DMS 273 (cell line): ENCODE data around the gene BACH2.
"Not testable (repeated sequence)": the region's sequence is repeated elsewhere in the genome, so short reads cannot be mapped to it uniquely, and the experiment has no call there.

Experiments used
- DNase-seq: peaks from one replicate; lab custom pipeline; 2025; ENCODE audit not compliant: unreplicated experiment; lab: John Stamatoyannopoulos, UW

BACH2 gene

DNA sequence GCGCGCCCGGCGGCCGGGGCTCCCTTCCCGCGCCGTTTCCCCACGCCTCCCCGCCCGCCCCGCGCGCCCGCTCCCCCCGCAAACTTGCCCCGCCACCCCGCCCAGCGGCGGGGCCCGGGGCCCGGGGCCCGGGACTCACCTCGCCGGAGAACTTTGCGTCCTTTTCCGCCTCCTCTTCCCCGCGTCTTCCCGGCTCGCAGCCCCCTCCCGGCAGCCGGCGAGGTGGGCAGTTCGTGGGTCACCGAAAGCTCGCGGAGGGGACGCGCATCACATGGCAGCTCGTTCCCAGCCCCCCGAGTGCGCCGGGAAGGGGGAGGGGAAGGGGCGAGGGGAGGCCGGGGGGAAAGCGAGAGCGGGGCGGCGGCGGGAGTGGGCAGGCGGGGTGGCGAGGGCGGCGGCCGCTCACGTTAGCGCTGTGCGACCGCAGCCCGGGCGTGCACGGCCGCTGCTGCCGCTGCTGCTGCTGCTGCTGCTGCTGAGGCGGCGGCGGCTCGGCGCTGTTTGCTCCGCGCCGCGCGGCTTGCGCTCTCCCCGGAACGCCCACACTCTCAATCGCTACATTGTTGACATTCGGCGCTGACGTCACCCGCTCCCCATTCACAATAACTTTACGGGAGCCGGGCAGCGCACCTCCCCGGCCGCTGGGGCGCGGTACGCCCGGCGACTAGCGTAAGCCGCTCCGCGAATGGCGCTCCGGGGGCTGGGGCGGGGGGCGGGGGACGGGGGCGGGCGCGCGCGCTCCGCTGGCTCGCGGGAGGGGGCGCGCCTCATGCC, at the start of gene BACH2:
Gene BACH2, minus strand, starts transcription at position 503 of the 774 bp plus-strand sequence. CDS start 287,999 bp downstream, outside the sequence.
- peak; percentile 97 for DNase-seq

DNA sequence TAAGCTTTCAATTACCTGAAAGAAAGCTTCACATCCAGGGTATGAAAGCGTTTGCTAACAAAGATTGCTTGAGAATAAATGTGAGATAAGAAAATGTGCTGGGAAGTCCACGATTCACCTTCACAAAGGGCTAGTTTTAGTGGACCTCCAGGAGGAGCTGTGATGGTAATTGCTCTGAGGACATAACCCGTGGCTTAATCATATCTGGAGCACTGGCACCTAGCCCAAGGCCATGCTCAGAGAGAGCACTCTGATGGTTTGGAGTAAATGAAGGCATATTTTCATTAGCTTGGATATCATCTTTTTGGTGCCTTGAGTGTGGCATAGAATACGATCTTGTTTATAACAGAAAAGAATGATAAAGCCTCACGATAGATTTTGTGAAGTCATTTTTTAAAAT, 46.9 kb upstream of the BACH2 start:
- DNase-seq, result peak; percentile 4

DNA sequence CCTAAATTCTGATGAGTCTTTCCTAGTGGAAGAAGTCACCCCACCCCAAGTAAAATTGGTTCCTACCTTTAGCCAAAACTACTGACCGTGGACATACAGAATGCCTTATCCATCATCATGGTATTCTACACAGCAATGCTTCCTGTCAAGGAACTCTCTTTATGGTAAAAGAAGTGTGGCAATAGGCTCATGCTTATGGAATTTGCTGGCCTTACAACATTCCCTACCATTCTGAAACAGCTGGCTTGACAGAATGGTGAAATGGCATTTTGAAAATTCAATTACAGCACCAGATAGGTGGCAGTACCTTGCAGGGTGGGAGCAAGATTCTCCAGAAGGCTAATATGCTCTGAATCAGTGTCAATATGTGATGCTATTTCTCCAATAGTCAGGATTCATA, 41.8 kb upstream of the BACH2 start:
- no peak for DNase-seq

DNA sequence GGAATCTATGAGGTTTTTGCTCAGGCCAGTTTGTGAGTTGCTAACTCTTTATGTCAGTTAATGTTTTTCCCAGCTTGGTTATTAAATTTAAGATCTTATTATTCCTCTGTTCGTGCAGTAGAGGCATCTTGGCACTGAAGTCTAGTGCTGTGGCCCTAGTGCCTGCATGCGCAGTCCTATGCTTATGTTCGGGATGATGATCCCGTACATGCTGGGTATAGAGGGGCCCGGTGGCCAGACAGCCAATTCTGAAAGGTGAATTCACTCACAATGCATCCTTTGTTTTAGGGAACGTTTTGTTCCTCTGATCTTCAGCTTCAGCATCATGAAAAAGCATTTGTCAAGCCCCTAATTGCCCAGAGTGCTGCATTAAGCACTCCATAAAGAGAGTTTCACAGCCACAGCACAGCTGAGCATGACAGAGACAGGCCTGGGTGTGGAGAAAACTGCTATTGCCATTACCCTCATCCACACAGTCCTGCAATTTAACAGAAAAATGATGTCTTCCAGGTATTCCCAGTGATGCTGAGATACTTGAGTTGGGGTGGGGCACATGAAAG, 39.8 kb upstream of the BACH2 start:
- DNase-seq, result no peak

DNA sequence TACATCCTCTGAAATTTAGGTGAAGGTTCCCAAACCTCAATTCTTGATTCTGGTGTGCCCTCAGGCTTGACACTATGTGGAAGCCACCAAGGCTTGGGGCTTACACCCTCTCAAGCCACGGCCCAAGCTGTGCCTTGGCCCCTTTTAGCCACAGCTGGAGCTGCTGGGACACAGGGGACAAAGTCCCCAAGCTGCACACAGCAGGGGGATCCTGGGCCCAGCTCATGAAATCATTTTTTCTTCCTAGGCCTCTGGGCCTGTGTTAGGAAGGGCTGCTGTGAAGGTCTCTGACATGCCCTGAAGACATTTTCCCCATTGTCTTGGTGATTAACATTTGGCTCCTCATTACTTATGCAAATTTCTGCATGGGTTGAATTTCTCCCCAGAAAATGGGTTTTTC, 37.3 kb upstream of the BACH2 start:
- DNase-seq, result no peak

DNA sequence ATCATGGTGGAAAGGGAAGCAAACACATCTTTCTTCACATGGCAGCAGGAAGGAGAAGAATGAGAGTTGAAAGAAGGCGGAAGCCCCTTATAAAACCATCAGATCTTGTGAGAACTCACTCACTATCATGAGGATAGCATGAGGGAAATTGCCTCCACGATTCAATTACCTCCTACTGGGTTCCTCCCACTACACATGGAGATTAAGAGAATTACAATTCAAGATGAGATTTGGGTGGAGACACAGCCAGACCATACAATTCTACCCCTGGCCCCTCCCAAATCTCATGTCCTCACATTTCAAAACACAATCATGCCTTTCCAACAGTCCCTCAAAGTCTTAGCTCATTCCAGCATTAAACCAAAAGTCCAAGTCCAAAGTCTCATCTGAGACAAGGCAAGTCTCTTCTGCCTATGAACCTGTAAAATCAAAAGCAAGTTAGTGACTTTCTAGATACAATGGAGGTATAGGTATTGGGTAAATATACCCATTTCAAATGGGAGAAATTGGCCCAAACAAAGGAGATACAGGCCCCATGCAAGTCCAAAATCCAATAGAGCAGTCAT, 36.4 kb upstream of the BACH2 start:
- DNase-seq, result not testable (repeated sequence)

DNA sequence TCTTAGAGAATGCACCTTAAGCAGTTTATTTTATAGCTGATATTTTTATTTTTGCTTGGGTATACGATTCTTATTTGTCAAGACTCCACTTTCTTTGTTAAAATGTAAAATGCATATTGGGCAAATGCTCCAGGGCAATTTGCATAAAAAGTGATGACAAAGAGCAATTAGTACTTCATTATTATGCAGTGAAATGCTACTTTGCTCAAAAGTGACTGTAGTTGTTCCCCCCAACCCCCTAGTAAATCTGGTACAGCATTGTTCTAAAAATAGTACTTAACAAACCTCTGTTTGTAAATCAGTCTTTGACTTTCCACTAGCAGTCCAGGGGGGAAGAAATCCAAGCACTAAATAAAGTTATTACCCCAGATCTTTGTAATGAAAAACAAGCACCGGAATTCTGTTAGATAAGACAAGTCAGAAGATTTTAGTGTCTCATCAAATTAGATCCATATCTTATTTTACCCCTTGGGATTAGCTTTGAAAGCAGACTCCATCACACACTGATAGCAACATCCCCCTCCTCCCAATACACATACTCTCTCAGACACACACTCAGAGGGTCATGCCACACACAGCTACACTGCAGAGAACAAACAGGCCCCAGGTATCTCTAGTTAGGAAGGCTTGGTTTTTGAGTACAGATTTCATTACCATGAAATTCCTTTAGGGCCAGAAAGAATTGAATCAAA, 32.9 kb upstream of the BACH2 start:
- DNase-seq, result no peak

DNA sequence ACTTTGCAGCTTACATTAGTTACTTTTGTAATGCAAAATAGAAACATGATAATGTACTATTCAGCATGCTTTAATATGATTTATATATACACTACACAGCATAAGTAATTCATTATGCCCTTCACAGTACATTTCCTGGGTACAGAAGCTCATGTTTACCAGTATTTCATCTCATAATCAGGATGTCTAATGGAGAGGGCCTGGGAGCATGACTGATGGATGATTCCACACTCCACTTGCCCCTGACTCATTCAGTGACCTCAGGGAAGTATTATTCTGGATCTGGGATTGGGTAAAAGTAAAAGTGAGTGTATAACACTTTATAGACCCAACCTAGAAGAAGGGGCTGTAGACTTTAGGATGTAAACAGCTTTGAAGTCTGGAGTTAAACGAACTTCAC, 31.4 kb upstream of the BACH2 start:
- no peak for DNase-seq

DNA sequence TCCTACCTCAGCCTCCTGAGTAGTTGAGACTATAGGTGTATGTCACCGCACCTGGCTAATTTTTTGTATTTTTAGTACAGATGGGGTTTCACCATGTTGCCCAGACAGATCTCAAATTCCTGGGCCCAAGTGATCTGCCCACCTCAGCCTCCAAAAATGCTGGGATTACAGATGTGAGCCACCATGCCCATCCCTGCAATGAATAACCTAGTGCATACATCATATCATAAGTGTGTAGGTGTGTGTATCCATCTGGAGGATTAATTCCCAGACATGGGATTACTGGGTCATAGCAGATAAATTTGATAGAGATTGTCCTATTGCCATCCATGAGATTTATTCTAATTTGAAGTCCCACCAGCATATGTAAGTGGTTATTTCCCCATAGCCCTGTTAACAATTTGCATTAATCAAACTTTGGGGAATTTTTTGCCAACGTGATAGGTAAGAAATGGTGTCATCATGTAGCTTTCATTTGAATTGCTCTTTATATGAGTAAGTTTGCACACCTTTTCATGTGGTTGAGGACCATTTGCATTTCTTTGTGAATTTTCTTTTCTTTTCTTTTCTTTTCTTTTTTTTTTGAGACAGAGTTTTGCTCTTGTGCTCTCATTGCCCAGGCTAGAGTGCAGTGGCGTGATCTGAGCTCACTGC, 29.9 kb upstream of the BACH2 start:
- no peak for DNase-seq

DNA sequence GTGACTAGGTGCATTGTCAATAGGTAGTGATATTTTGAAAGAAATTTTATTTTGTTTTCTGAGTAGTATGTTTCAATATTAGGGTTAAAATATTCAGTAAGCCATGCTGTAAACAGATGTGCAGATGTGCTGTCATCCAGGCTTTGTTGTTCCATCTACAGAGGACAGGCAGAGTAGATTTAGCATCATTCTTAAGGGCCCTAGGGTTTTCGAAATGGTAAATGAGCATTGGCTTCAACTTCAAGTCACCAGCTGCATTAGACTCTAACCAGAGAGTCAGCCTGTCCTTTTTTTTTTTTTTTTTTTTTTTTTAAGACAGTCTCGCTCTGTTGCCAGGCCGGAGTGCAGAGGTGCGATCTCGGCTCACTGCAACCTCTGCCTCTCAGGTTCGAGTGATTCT, 27.1 kb upstream of the BACH2 start:
- no peak for DNase-seq

DNA sequence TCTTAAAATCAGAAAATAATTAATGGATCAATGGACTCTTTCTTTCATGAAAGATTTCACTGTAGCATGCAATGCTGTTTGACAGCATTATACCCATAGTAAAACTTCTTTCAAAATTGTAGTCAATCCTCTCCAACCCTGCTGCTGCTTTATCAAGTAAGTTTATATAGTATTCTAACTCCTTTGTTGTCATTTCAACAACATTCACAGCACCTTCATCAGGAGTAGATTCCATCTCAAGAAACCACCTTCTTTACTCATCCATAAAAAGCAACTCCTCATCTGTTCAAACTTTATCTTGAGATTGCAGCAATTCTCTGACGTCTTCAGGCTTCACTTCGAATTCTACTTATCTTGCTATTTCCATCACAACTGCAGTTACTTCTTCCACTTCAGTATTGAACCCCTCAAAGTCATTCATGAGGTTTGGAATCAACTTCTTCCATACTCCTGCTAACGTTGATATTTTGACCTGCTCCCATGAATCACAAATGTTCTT, 26.4 kb upstream of the BACH2 start:
- no peak for DNase-seq

DNA sequence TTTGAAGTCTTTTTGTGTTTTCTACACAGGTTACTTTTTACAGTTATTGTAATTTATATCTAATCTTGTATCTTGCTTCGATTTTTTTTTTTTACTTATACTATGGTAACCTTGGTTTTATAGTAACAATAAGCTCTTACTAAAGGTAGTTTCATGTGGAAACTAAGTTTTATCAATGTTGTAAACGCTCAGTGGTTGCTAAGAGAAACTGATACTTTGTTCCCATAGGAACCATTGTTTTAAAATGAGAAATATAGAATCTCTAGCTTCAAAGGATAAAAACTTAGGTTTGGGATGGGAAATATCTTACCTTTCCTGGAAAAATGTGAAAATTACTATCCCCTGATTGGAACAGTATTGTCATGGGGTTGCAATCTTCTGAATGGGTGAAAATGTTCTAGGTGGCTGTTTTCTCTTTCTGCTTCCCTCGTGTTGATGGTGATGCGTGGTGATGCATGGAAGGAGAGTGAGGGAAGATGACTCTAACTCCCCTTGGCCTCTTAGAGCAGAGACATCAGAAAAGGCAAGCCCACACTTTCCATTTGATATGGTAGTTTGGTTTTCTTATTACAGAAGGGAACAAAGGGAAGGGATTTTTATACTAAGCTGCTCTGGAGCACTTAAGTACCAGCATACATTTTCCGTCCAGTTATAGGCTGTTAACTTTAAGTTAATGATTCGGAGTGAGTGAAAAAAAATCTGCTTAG, 23.5 kb upstream of the BACH2 start:
- DNase-seq, result no peak

DNA sequence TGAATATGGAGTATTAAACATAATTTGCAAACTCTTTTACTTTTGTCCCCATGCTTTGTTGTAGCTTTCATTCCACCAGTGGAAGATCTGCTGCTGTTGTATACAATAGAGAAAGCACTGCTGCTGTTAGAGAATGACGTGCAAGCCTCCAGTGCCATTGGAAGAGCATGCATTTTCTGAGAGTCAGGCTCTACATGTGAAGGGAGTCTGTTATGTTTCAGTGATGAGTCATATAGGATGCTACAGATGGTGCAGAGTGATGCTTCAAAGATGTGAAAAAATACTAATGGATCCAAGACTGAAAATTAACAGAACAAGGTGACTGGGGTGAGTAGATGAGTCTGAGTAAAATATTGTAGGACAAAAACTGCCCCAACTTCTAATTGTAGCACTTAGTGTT, 22.4 kb upstream of the BACH2 start:
- peak; percentile 14 for DNase-seq

DNA sequence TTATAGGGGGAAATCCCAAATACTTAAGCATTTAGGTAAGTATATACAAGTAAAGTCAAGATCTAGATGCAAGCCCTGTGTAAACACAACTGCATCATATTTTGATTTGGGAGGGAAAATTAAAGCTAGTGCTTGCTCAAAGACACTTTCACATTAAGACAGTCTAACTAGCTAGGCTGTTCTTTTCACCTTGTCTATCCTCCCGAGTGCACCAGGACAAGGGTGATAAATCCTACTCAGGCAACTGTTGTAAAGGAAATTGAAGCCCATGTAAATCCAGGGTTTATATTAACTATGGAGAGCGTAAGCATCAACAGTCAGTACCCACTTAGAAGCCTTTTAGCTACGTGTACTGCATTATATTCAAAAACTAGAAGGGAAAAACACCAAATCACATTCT, 19.3 kb upstream of the BACH2 start:
- no peak for DNase-seq

DNA sequence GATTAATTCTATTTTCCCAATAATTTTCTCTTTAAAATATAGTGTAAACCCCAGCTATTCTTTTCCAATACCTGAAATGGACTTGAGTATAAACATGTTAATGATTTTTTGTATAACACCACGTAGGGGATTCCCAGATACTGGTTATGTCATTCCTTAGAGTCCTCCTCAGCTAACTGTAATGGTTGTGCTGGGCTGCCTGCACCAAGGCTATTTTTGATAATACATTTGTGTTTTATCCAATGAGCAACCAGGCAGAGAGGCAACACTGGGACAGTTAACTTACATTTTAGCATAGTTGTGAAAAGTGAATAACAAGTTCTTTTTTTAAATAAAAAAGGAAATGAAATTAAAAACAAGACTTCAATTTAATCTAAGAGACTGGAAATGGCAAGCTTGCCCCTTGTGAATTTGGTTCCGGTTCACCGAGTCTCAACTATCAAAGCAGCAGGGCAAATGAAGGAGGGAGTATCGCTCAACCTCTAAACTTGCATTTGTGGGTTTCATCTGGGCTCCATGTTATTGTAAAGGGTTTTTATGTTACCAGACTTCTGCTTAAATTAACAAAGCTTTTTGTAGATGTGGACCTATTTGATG, 18.8 kb upstream of the BACH2 start:
- DNase-seq, result no peak

DNA sequence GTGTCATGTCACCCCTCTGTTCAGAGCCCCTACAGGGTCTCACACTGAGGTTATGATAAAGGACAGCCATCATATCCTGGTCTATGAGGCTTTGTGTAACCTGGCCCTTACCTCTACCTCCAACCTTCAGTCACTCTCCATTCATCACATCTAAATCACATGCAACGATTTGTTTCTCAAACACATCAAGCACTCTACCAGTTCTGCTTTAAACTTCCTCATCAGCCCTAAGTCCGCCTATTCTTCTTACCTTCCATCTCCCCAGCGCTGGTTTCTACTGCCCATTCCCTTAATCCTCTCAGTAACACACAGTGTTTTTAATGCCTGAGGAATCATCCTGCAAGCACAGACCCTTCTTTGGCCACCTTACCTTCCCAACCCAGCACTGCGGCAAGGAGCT, 17.9 kb upstream of the BACH2 start:
- no peak for DNase-seq

DNA sequence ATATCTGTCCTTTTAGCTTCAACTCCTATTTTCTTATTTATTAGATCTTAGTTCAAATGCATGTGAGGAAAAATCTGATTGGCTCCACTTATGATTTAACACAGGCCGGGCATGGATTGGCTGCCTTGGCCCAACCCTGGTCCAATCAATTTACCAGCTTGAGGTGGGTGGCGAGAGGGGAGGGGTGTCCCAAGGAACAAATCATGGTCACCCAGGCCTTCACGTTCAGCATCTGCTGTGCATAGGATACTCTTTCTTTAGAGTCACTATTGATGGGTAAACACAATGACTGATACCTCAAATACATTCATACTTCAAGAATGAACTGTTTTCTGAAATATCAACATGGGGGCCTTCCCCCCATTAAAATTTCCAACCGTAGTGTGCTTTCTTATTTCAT, 14.9 kb upstream of the BACH2 start:
- DNase-seq, result no peak

DNA sequence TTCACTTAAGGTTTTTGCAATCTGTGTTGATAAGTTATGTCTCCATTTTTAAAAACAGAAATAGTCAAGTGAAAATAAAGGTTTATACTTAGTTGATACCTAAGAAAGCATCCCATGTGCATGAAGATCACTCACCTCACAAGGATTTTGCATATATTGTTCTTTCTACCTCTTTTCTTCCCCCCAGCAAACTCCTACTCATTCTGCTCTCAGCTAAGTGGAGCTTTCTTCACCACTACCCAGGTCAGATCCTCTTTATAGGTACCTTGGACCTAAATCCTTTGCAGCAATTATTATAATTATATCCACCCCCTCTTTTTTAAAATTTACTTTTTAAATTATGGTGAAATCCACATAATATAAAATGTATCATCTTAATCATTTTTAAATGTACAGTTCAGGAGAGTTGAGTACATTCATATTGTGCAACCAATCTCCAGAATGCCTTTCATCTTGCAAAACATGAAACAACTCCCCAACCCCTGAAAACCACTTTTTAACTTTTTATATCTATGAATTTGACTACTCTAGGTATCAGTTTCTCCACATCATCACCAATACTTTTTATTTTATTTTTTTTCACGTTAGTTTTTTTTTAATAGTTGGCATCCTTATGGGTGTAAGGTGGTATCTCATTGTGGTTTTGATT, 9.3 kb upstream of the BACH2 start:
- DNase-seq, result no peak

DNA sequence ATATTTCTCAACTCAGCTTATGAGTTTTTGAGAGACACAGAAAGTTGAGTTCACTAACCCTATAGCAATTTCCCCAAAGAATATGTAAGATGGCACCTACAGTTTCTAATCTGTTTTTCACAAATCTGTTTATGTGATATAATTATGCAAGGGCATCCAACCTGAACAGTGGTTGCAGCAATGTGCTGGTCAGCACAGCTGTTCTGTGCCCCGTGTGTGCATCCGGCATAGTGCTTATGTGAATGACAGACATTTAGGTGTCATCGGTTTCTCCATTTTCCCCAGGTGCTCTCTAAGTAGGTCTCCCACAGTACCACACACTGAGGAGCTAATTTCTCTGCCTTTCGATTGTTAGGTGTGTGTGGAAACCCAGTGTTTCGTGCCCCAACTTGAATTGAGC, 7.7 kb upstream of the BACH2 start:
- DNase-seq, result no peak

DNA sequence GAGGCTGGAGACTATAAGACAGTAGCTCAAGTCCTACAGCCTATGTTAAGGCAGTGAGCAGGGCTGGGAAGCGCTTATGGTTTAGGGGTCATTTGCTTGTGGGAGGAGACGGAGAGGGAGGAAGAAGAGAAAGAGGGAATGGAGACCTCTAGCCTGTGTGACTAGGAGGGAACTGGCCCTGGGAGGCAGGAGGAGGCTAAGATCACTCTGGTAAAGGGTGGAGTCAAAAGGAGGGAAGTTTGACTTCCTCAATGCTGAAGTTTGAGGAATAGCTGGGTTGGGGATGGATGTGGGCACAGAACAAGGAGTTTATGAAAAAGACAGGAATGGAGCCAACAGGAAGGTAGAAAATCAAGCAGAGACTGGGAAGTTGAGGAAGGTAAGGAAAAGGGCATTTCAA, 6.4 kb upstream of the BACH2 start:
- DNase-seq, result no peak
